K562 (cell line): ENCODE data around the gene CYBRD1. TPM values are rescaled to one million over a fixed set of nuclear protein-coding genes. Genes with fewer than 3 reads are reported as not detected.

ENCODE experiments used
- ATAC-seq: fragments of 200-7000 bp; cut with Tn5 transposase; 3 replicates; pipeline ENCODE4 v1.9.1; 2020; ENCODE audit warnings: moderate library complexity
- BruUV-seq: library from RNA; stranded (reverse); fragments of 400-500 nt; replicated peaks from 2 replicates; lab custom pipeline; 2021; lab: Mats Ljungman, UMichigan
- CTCF ChIA-PET: fragments of 300-600 bp; formaldehyde crosslinking; extraction: SDS; loops from one replicate; lab custom pipeline; 2021; ENCODE audit warnings: low intra/inter-chr PET ratio; lab: Yijun Ruan, JAX
- POLR2A ChIA-PET: fragments of 300-600, 350-650 bp; sonication (Branson Sonifier 250); formaldehyde crosslinking; extraction: SDS; loops from one replicate; lab custom pipeline; 2021; ENCODE audit warnings: antibody characterized with exemption, inconsistent platforms; lab: Yijun Ruan, JAX
- DNase-seq, 4 experiments: peaks; one replicate each; pipeline versions ENCODE4 v3.0.0 to v3.0.0-alpha.2; 2011 to 2018; ENCODE audit warnings: low spot score in 3 of 4, mixed read lengths in 3 of 4; ENCODE audit errors: extremely low read depth in 1 of 4
- FAIRE-seq: peaks from 2 replicates; lab custom pipeline; 2011; peaks lifted over from hg19 to GRCh38; lab: Jason Lieb, UNC
- H2AFZ ChIP-seq: 2 replicates; pipeline ENCODE4 v1.6.0; 2011; ENCODE audit warnings: low read depth, low read length, control low read depth, inconsistent platforms
- H3K27ac ChIP-seq: fragments of 200-600 bp; 3 replicates; pipeline ENCODE4 v1.8.0; 2011; ENCODE audit warnings: low read depth, mild to moderate bottlenecking, control low read depth, inconsistent platforms, low read length, moderate library complexity, mixed read lengths; ENCODE audit errors: extremely low read depth
- H3K27me3 ChIP-seq, 2 experiments: fragments of 300-600 bp in 1 of 2; 2 replicates in 1 of 2; 3 replicates in 1 of 2; pipeline versions ENCODE4 v1.6.0 to v1.8.0; 2011; ENCODE audit warnings: inconsistent platforms in 2 of 2, low read length in 2 of 2, mild to moderate bottlenecking in 1 of 2, mixed read lengths in 1 of 2, moderate library complexity in 1 of 2; ENCODE audit not compliant: control insufficient read depth in 2 of 2, insufficient read depth in 2 of 2
- H3K36me3 ChIP-seq: fragments of 300-600 bp; 3 replicates; pipeline ENCODE4 v1.8.0; 2011; ENCODE audit warnings: mild to moderate bottlenecking, low read length, inconsistent platforms; ENCODE audit not compliant: control insufficient read depth, insufficient read depth
- H3K4me1 ChIP-seq, 2 experiments: fragments of 200-600 bp in 1 of 2; replicated peaks in 1 of 2; 2 replicates in 1 of 2; 3 replicates in 1 of 2; pipeline versions ENCODE4 v1.5.1 to v1.8.0; 2011; ENCODE audit warnings: inconsistent platforms in 2 of 2, low read length in 2 of 2, mild to moderate bottlenecking in 1 of 2, mixed read lengths in 1 of 2, moderate library complexity in 1 of 2; ENCODE audit not compliant: control insufficient read depth in 2 of 2, insufficient read depth in 2 of 2
- H3K4me2 ChIP-seq: 2 replicates; pipeline ENCODE4 v1.6.1; 2011; ENCODE audit warnings: low read length, control low read depth, inconsistent platforms, mixed read lengths; ENCODE audit not compliant: insufficient read depth
- H3K4me3 ChIP-seq: fragments of 200-600 bp; sonication (generic), shearing (Covaris generic); 2 replicates; pipeline ENCODE4 v1.5.1; 2016; ENCODE audit warnings: control low read depth, inconsistent platforms
- H3K79me2 ChIP-seq: fragments of 200-600 bp; 3 replicates; pipeline ENCODE4 v1.8.0; 2011; ENCODE audit warnings: low read length, inconsistent platforms; ENCODE audit not compliant: control insufficient read depth, insufficient read depth
- H3K9ac ChIP-seq, 2 experiments: 2 replicates each; pipeline versions ENCODE4 v1.6.0 to v1.6.1; 2011; ENCODE audit warnings: low read depth in 2 of 2, low read length in 2 of 2, control low read depth in 1 of 2, inconsistent platforms in 1 of 2, mild to moderate bottlenecking in 1 of 2, mixed read lengths in 1 of 2; ENCODE audit not compliant: insufficient read depth in 1 of 2
- H3K9me1 ChIP-seq: one replicate; pipeline ENCODE4 v1.6.0; 2011; ENCODE audit warnings: inconsistent platforms, mild to moderate bottlenecking, low read length, moderate library complexity; ENCODE audit not compliant: control insufficient read depth, insufficient read depth
- H3K9me3 ChIP-seq: replicated peaks from 2 replicates; pipeline ENCODE4 v1.5.1; 2011; ENCODE audit warnings: low read depth, low read length, inconsistent platforms; ENCODE audit not compliant: control insufficient read depth, insufficient read depth
- H4K20me1 ChIP-seq: replicated peaks from 2 replicates; pipeline ENCODE4 v1.6.1; 2011; ENCODE audit warnings: low read length, inconsistent platforms, mixed read lengths; ENCODE audit not compliant: control insufficient read depth, insufficient read depth
- CBFA2T2 ChIP-seq: fragments of 450-650 bp; conservative IDR thresholded peaks from 2 replicates; pipeline ENCODE4 v1.6.1; 2017; ENCODE audit warnings: mild to moderate bottlenecking
- GABPA ChIP-seq: fragments of 200-800 bp; sonication (Bioruptor generic); conservative IDR thresholded peaks from 2 replicates; pipeline ENCODE4 v1.6.1; 2016; ENCODE audit warnings: low read depth, missing genetic modification characterization, missing compliant biosample characterization
- LCOR ChIP-seq: sonication (generic); formaldehyde crosslinking; IDR thresholded peaks from 2 replicates; pipeline ENCODE4 v1.8.0; 2022; ENCODE audit warnings: mild to moderate bottlenecking, missing genetic modification reagents
- MTA3 ChIP-seq: fragments of 450-650 bp; formaldehyde crosslinking; IDR thresholded peaks from 2 replicates; pipeline ENCODE4 v1.6.1; 2017; ENCODE audit warnings: mild to moderate bottlenecking, borderline replicate concordance
- PTBP1 ChIP-seq: fragments of 200-400 bp; formaldehyde crosslinking; IDR thresholded peaks from 2 replicates; pipeline ENCODE4 v1.6.1; 2017; ENCODE audit warnings: low read depth, low read length
- WGBS: fragments of 100-300 bp; shearing (Covaris generic); methylation state at CpG from one replicate; pipeline ENCODE4 v1.1.6; 2016; ENCODE audit warnings: low coverage, mixed read lengths; ENCODE audit not compliant: insufficient coverage; ENCODE audit errors: missing lambda C conversion rate; 5-methylcytosine and 5-hydroxymethylcytosine counted together
- in situ Hi-C: fragments of 300-500 bp; cut with MboI; formaldehyde crosslinking; loops from 4 replicates; pipeline ENCODE4 v1.15.0; 2018; ENCODE audit warnings: inconsistent platforms, mixed read lengths
- intact Hi-C: fragments of 100-400 bp; cut with micrococcal nuclease; formaldehyde crosslinking; loops from 2 replicates; pipeline ENCODE4 v1.14.2; 2022
- polyA plus RNA-seq, 8 experiments: library from polyadenylated mRNA; depleted of rRNA in 4 of 8; stranded (reverse) in 5 of 8; unstranded in 3 of 8; fragments of >200 nt; fragmentation: Nextera tagmentation in 2 of 8; fragmentation: Illumina TruSeq in 1 of 8; extraction: Ambion mirVana in 2 of 8; extraction: Trizol in 1 of 8; gene quantifications; 2 replicates each; pipeline versions ENCODE4 v1.2.1 to v1.2.3, GENCODE V29; 2011 to 2014; ENCODE audit warnings: inconsistent platforms in 1 of 8, missing spikeins in 1 of 8
- total RNA-seq, 7 experiments: library from RNA; depleted of rRNA in 6 of 7; stranded (reverse); fragments of >200 nt in 6 of 7; fragmentation: Illumina TruSeq in 2 of 7; extraction: Trizol in 2 of 7; gene quantifications; 2 replicates each; pipeline versions ENCODE4 v1.2.1 to v1.2.3, GENCODE V29; 2011 to 2021; ENCODE audit warnings: low replicate concordance in 1 of 7
- TF ChIP-seq, protein P1 (sequence below), 2 experiments: fragments of 450-650 bp; conservative IDR thresholded peaks; 2 replicates each; pipeline ENCODE4 v1.6.1; 2017; ENCODE audit warnings: mild to moderate bottlenecking in 2 of 2, moderate library complexity in 2 of 2
- TF ChIP-seq, protein P2 (sequence below): fragments of 250-450 bp; sonication (Bioruptor Pico); IDR thresholded peaks from 2 replicates; pipeline ENCODE4 v1.5.0; 2021; ENCODE audit warnings: mild to moderate bottlenecking, borderline replicate concordance
- TF ChIP-seq, protein P3 (sequence below): IDR thresholded peaks from 2 replicates; pipeline ENCODE4 v1.6.1; 2011; ENCODE audit warnings: borderline replicate concordance, low read depth, mild to moderate bottlenecking, moderate library complexity, low read length; ENCODE audit not compliant: insufficient read depth, poor library complexity, severe bottlenecking

CYBRD1 gene
- total and polyA plus RNA-seq, 9 of the 15 experiments (the other 6 are each of a cell fraction or from before 2014, with no cell fraction given), result 9.6 to 22.4 (median 15.6) TPM

DNA sequence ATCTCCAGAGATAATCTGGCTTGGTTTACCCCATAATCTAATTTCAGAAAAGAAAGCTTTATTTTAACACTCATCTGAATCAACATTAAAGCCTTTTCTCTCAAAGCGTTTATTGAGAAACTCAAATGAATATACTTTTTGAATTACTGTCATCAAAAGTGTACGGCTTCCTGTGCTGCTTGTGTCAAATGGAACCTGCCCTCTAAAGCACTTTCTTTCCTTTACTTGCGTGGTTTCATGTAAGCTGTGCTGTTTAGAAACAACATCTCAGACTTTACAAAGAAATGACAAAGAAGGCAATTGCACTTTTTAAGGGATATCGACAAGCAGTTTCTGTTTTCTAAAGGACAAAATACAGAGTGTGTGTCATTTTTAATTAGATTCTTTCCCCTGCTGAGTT, 35.1 kb downstream of the CYBRD1 start (continued):
- TF ChIP-seq, protein P1, sequence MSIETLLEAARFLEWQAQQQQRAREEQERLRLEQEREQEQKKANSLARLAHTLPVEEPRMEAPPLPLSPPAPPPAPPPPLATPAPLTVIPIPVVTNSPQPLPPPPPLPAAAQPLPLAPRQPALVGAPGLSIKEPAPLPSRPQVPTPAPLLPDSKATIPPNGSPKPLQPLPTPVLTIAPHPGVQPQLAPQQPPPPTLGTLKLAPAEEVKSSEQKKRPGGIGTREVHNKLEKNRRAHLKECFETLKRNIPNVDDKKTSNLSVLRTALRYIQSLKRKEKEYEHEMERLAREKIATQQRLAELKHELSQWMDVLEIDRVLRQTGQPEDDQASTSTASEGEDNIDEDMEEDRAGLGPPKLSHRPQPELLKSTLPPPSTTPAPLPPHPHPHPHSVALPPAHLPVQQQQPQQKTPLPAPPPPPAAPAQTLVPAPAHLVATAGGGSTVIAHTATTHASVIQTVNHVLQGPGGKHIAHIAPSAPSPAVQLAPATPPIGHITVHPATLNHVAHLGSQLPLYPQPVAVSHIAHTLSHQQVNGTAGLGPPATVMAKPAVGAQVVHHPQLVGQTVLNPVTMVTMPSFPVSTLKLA (conservative IDR thresholded peaks at IDR 0.05), result no peak

DNA sequence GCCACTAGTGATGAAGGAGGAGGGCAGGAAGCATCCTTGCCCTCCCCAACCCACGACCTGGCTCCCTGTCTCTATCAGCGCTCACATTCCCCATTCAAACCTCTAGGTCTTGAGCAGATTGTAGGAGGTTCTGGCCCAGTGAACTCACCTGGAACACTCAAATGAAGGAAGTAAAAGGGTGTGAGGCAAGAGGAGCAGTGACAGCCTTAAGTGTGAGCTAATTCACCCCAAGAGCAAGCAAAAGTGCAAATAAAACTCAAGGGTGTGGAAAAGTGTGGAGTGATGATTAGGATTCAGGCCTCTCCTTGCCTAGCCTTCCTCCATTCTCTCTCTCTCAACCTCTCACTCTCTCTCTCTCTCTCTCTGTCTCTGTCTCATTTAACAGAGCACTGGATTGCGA, 41.0 kb downstream of the CYBRD1 start:
- POLR2A ChIA-PET, result no interaction called here
- no peaks in the 10 kb centered on the region for H3K9me3 ChIP-seq
- no peak for ATAC-seq
- no peak overlapping the region for H3K9ac ChIP-seq
- no peak overlapping the region for H3K4me3 ChIP-seq
- no peaks in the 10 kb centered on the region for H3K36me3 ChIP-seq
- intact Hi-C loops (no loop called here), in situ Hi-C loops (no loop called here)
- H3K27me3 ChIP-seq, result no peaks in the 10 kb centered on the region
- no peak for FAIRE-seq
- no peak for DNase-seq
- peaks cover 0 to 5% of the 10 kb centered on the region in 2 experiments; a peak in 2 of 5 replicates for H3K4me1 ChIP-seq
- 38% methylated on average over 3 of the region's 3 CpGs for WGBS
- no peaks in the 10 kb centered on the region for H4K20me1 ChIP-seq
- no peak overlapping the region for H2AFZ ChIP-seq
- no peaks in the 10 kb centered on the region for H3K9me1 ChIP-seq
- no TSS peak for BruUV-seq
- no peak for TF ChIP-seq MTA3
- no peak for TF ChIP-seq PTBP1
- TF ChIP-seq, protein P2, sequence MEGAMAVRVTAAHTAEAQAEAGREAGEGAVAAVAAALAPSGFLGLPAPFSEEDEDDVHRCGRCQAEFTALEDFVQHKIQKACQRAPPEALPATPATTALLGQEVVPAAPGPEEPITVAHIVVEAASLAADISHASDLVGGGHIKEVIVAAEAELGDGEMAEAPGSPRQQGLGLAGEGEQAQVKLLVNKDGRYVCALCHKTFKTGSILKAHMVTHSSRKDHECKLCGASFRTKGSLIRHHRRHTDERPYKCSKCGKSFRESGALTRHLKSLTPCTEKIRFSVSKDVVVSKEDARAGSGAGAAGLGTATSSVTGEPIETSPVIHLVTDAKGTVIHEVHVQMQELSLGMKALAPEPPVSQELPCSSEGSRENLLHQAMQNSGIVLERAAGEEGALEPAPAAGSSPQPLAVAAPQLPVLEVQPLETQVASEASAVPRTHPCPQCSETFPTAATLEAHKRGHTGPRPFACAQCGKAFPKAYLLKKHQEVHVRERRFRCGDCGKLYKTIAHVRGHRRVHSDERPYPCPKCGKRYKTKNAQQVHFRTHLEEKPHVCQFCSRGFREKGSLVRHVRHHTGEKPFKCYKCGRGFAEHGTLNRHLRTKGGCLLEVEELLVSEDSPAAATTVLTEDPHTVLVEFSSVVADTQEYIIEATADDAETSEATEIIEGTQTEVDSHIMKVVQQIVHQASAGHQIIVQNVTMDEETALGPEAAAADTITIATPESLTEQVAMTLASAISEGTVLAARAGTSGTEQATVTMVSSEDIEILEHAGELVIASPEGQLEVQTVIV (CRISPR knock-in tag), result no peak
- TF ChIP-seq LCOR (CRISPR knock-in tag), result no peak
- TF ChIP-seq GABPA (tag), result no peak
- TF ChIP-seq, protein P3, sequence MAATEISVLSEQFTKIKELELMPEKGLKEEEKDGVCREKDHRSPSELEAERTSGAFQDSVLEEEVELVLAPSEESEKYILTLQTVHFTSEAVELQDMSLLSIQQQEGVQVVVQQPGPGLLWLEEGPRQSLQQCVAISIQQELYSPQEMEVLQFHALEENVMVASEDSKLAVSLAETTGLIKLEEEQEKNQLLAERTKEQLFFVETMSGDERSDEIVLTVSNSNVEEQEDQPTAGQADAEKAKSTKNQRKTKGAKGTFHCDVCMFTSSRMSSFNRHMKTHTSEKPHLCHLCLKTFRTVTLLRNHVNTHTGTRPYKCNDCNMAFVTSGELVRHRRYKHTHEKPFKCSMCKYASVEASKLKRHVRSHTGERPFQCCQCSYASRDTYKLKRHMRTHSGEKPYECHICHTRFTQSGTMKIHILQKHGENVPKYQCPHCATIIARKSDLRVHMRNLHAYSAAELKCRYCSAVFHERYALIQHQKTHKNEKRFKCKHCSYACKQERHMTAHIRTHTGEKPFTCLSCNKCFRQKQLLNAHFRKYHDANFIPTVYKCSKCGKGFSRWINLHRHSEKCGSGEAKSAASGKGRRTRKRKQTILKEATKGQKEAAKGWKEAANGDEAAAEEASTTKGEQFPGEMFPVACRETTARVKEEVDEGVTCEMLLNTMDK, result no peak
- no peak for TF ChIP-seq CBFA2T2
- H3K79me2 ChIP-seq, result no peaks in the 10 kb centered on the region
- no peak overlapping the region for H3K4me2 ChIP-seq
- CTCF ChIA-PET, result no interaction called here
- no peak overlapping the region for H3K27ac ChIP-seq
